Astrocyte (in vitro differentiated cells and primary cell): Measurements from ENCODE around the gene SMARCD1. TPM values are rescaled to one million over a fixed set of nuclear protein-coding genes. Genes with fewer than 3 reads are reported as not detected.

ENCODE experiments used
- DNase-seq: peaks from one replicate; pipeline ENCODE4 v3.0.0-alpha.2; 2010; ENCODE audit warnings: low read depth
- FAIRE-seq: peaks from 2 replicates; lab custom pipeline; 2011; peaks lifted over from hg19 to GRCh38; lab: Jason Lieb, UNC
- H2AFZ ChIP-seq: 2 replicates; pipeline ENCODE4 v1.6.0; 2012; ENCODE audit warnings: low read depth, low read length, inconsistent platforms
- H3K27ac ChIP-seq: 2 replicates; pipeline ENCODE4 v1.5.1; 2011; ENCODE audit warnings: low read depth, low read length, inconsistent platforms
- H3K27me3 ChIP-seq: 2 replicates; pipeline ENCODE4 v1.6.0; 2011; ENCODE audit warnings: low read length, inconsistent platforms; ENCODE audit not compliant: insufficient read depth
- H3K36me3 ChIP-seq: 2 replicates; pipeline ENCODE4 v1.5.1; 2011; ENCODE audit warnings: low read length, inconsistent platforms; ENCODE audit not compliant: insufficient read depth
- H3K4me1 ChIP-seq: 2 replicates; pipeline ENCODE4 v1.5.1; 2011; ENCODE audit warnings: low read length, inconsistent platforms; ENCODE audit not compliant: insufficient read depth
- H3K4me2 ChIP-seq: 2 replicates; pipeline ENCODE4 v1.6.0; 2012; ENCODE audit warnings: low read length, inconsistent platforms
- H3K4me3 ChIP-seq: 2 replicates; pipeline ENCODE4 v1.5.1; 2011; ENCODE audit warnings: low read depth, mild to moderate bottlenecking, low read length, inconsistent platforms; ENCODE audit not compliant: insufficient read depth
- H3K79me2 ChIP-seq: 2 replicates; pipeline ENCODE4 v1.6.0; 2012; ENCODE audit warnings: mild to moderate bottlenecking, low read length, inconsistent platforms; ENCODE audit not compliant: insufficient read depth
- H3K9ac ChIP-seq: 2 replicates; pipeline ENCODE4 v1.6.0; 2012; ENCODE audit warnings: mild to moderate bottlenecking, low read length, inconsistent platforms
- H3K9me3 ChIP-seq: 2 replicates; pipeline ENCODE4 v1.5.1; 2012; ENCODE audit warnings: low read depth, mild to moderate bottlenecking, low read length, inconsistent platforms; ENCODE audit not compliant: insufficient read depth
- H4K20me1 ChIP-seq: 2 replicates; pipeline ENCODE4 v1.6.0; 2012; ENCODE audit warnings: low read length, inconsistent platforms; ENCODE audit not compliant: insufficient read depth
- H3K27ac Mint-ChIP-seq: one replicate; pipeline ENCODE4 v1.8.0; 2021; ENCODE audit warnings: mild to moderate bottlenecking, mixed read lengths; ENCODE audit not compliant: unreplicated experiment
- H3K27me3 Mint-ChIP-seq: one replicate; pipeline ENCODE4 v1.8.0; 2021; ENCODE audit warnings: low read depth, mixed read lengths; ENCODE audit not compliant: unreplicated experiment
- H3K36me3 Mint-ChIP-seq: one replicate; pipeline ENCODE4 v1.8.0; 2021; ENCODE audit warnings: low read depth, mixed read lengths; ENCODE audit not compliant: unreplicated experiment
- H3K4me1 Mint-ChIP-seq: one replicate; pipeline ENCODE4 v1.8.0; 2021; ENCODE audit warnings: low read depth, mixed read lengths; ENCODE audit not compliant: unreplicated experiment
- H3K4me3 Mint-ChIP-seq: one replicate; pipeline ENCODE4 v1.8.0; 2021; ENCODE audit warnings: mild to moderate bottlenecking, moderate library complexity, mixed read lengths; ENCODE audit not compliant: unreplicated experiment
- H3K9me3 Mint-ChIP-seq: one replicate; pipeline ENCODE4 v1.8.0; 2021; ENCODE audit warnings: mild to moderate bottlenecking, mixed read lengths; ENCODE audit not compliant: unreplicated experiment
- CTCF ChIP-seq: IDR thresholded peaks from 2 replicates; pipeline ENCODE4 v1.5.1; 2011; ENCODE audit warnings: low read depth, mild to moderate bottlenecking, inconsistent platforms, low read length, moderate library complexity; ENCODE audit not compliant: insufficient read depth
- EZH2 ChIP-seq: IDR thresholded peaks from 2 replicates; pipeline ENCODE4 v1.6.1; 2012; ENCODE audit warnings: mild to moderate bottlenecking, low read length, inconsistent platforms; ENCODE audit not compliant: insufficient read depth
- total RNA-seq: library from RNA; stranded (reverse); gene quantifications from 2 replicates; pipeline ENCODE4 v1.2.1, GENCODE V29; 2021

SMARCD1 gene
- total RNA-seq, 1 donor from 2014 or later = 64.4 TPM

GRCh38 chr12:50087995-50088394, 2.9 kb downstream of the SMARCD1 start:
- H3K27me3 ChIP-seq = no peaks in the 10 kb centered on the region
- H3K4me2 ChIP-seq = peak overlapping the region; percentile 97
- no peaks in the 10 kb centered on the region for H3K9me3 ChIP-seq
- no peaks in the 10 kb centered on the region for H3K27me3 Mint-ChIP-seq
- no peak for FAIRE-seq
- peaks cover 16% of the 10 kb centered on the region for H3K36me3 Mint-ChIP-seq
- H3K27ac Mint-ChIP-seq = peak overlapping the region; percentile 43
- H4K20me1 ChIP-seq = peaks cover 32% of the 10 kb centered on the region
- H3K36me3 ChIP-seq = peaks cover 41% of the 10 kb centered on the region
- H3K4me3 Mint-ChIP-seq = peak overlapping the region; percentile 55
- H3K9ac ChIP-seq = peak overlapping the region; percentile 38
- H3K4me3 ChIP-seq = no peak overlapping the region
- TF ChIP-seq EZH2 (no peak), CTCF (no peak)
- peaks cover 26% of the 10 kb centered on the region for H3K4me1 Mint-ChIP-seq
- DNase-seq = peak; percentile 31
- H3K79me2 ChIP-seq = peaks cover 27% of the 10 kb centered on the region
- H2AFZ ChIP-seq = no peak overlapping the region
- H3K4me1 ChIP-seq = peaks cover 38% of the 10 kb centered on the region
- peak overlapping the region; percentile 48 for H3K27ac ChIP-seq
- no peaks in the 10 kb centered on the region for H3K9me3 Mint-ChIP-seq

- H3K4me3 Mint-ChIP-seq = no peak overlapping the region
- peak overlapping the region; percentile 30 for H3K27ac ChIP-seq
Measured at GRCh38 chr12:50088577-50089335, 3.6 kb downstream of the SMARCD1 start.

More at GRCh38 chr12:50088577-50089335, 3.6 kb downstream of the SMARCD1 start:
- peak; percentile 79 for TF ChIP-seq CTCF
- no peak for TF ChIP-seq EZH2
- peaks cover 38% of the 10 kb centered on the region for H3K4me1 ChIP-seq
- no peaks in the 10 kb centered on the region for H3K27me3 Mint-ChIP-seq
- no peak overlapping the region for H2AFZ ChIP-seq
- peak overlapping the region; percentile 38 for H3K9ac ChIP-seq
- FAIRE-seq (no peak), DNase-seq (peak; percentile 27)
- H4K20me1 ChIP-seq = peaks cover 32% of the 10 kb centered on the region
- peaks cover 26% of the 10 kb centered on the region for H3K79me2 ChIP-seq
- peak overlapping the region; percentile 97 for H3K4me2 ChIP-seq
- no peaks in the 10 kb centered on the region for H3K9me3 ChIP-seq
- no peaks in the 10 kb centered on the region for H3K9me3 Mint-ChIP-seq
- H3K4me1 Mint-ChIP-seq = peaks cover 24% of the 10 kb centered on the region
- no peak overlapping the region for H3K4me3 ChIP-seq
- no peaks in the 10 kb centered on the region for H3K27me3 ChIP-seq
- H3K27ac Mint-ChIP-seq = peak overlapping the region; percentile 43
- peaks cover 18% of the 10 kb centered on the region for H3K36me3 Mint-ChIP-seq
- H3K36me3 ChIP-seq = peaks cover 43% of the 10 kb centered on the region
